HUES48 (cell line): ENCODE results near the gene CDC7.

Experiments used
- H3K27ac ChIP-seq: one replicate; pipeline ENCODE4 v1.7.0; 2013; ENCODE audit warnings: low read depth, low read length, inconsistent platforms
- H3K27me3 ChIP-seq: 2 replicates; pipeline ENCODE4 v1.6.1; 2013; ENCODE audit warnings: mild to moderate bottlenecking, low read length; ENCODE audit not compliant: control insufficient read depth, insufficient read depth
- H3K36me3 ChIP-seq: 2 replicates; pipeline ENCODE4 v1.6.1; 2013; ENCODE audit warnings: low read length; ENCODE audit not compliant: control insufficient read depth, insufficient read depth
- H3K4me1 ChIP-seq: 2 replicates; pipeline ENCODE4 v1.6.1; 2013; ENCODE audit warnings: mild to moderate bottlenecking, low read length; ENCODE audit not compliant: control insufficient read depth, insufficient read depth
- H3K4me3 ChIP-seq: 2 replicates; pipeline ENCODE4 v1.5.1; 2013; ENCODE audit warnings: mild to moderate bottlenecking, low read depth, low read length
- H3K9ac ChIP-seq: 2 replicates; pipeline ENCODE4 v1.6.1; 2013; ENCODE audit warnings: mild to moderate bottlenecking, low read depth, low read length, moderate library complexity
- H3K9me3 ChIP-seq: 2 replicates; pipeline ENCODE4 v1.6.1; 2013; ENCODE audit warnings: low read length; ENCODE audit not compliant: control insufficient read depth, insufficient read depth

CDC7 gene

GRCh38 chr1:91549041-91549735 is 48.5 kb downstream of the CDC7 start:
- Histone ChIP-seq H3K9ac (no peak overlapping the region), H3K4me3 (no peak overlapping the region), H3K36me3 (no peaks in the 10 kb centered on the region), H3K4me1 (no peaks in the 10 kb centered on the region), H3K9me3 (no peaks in the 10 kb centered on the region), H3K27ac (no peak overlapping the region), H3K27me3 (no peaks in the 10 kb centered on the region)

GRCh38 chr1:91550961-91551360 is 50.3 kb downstream of the CDC7 start:
- Histone ChIP-seq H3K27ac (no peak overlapping the region), H3K9ac (no peak overlapping the region), H3K4me1 (0 out of 2 replicates have a peak, but pooled peaks cover 4% of the 10 kb centered on the region), H3K36me3 (no peaks in the 10 kb centered on the region), H3K4me3 (no peak overlapping the region), H3K9me3 (no peaks in the 10 kb centered on the region), H3K27me3 (no peaks in the 10 kb centered on the region)

GRCh38 chr1:91552091-91552490 is 51.4 kb downstream of the CDC7 start:
- H3K9me3 ChIP-seq, result no peaks in the 10 kb centered on the region
- H3K4me1 ChIP-seq, result peaks cover 4% of the 10 kb centered on the region; the same call in 1 of the 2 replicates
- H3K9ac ChIP-seq, result no peak overlapping the region
- H3K4me3 ChIP-seq, result no peak overlapping the region
- H3K36me3 ChIP-seq, result no peaks in the 10 kb centered on the region
- no peak overlapping the region for H3K27ac ChIP-seq
- no peaks in the 10 kb centered on the region for H3K27me3 ChIP-seq

GRCh38 chr1:91552596-91552995 is 51.9 kb downstream of the CDC7 start:
- no peak overlapping the region for H3K4me3 ChIP-seq
- no peak overlapping the region for H3K9ac ChIP-seq
- no peaks in the 10 kb centered on the region for H3K36me3 ChIP-seq
- H3K27ac ChIP-seq, result no peak overlapping the region
- no peaks in the 10 kb centered on the region for H3K27me3 ChIP-seq
- no peaks in the 10 kb centered on the region for H3K9me3 ChIP-seq
- peaks cover 4% of the 10 kb centered on the region; the same call in 1 of the 2 replicates for H3K4me1 ChIP-seq

GRCh38 chr1:91553177-91553591 is 52.5 kb downstream of the CDC7 start:
- H3K36me3 ChIP-seq, result no peaks in the 10 kb centered on the region
- no peak overlapping the region for H3K9ac ChIP-seq
- H3K27me3 ChIP-seq, result no peaks in the 10 kb centered on the region
- no peaks in the 10 kb centered on the region for H3K9me3 ChIP-seq
- H3K4me1 ChIP-seq, result peaks cover 4% of the 10 kb centered on the region; the same call in 1 of the 2 replicates
- H3K4me3 ChIP-seq, result no peak overlapping the region
- H3K27ac ChIP-seq, result no peak overlapping the region

GRCh38 chr1:91555074-91555730 is 54.6 kb downstream of the CDC7 start:
- Histone ChIP-seq H3K4me1 (peaks cover 4% of the 10 kb centered on the region; the same call in 1 of the 2 replicates), H3K27me3 (no peaks in the 10 kb centered on the region), H3K4me3 (no peak overlapping the region), H3K9ac (no peak overlapping the region), H3K9me3 (no peaks in the 10 kb centered on the region), H3K36me3 (no peaks in the 10 kb centered on the region), H3K27ac (no peak overlapping the region)

GRCh38 chr1:91555821-91556531 is 55.3 kb downstream of the CDC7 start:
- Histone ChIP-seq H3K9ac (no peak overlapping the region), H3K9me3 (no peaks in the 10 kb centered on the region), H3K4me3 (no peak overlapping the region), H3K4me1 (peaks cover 4% of the 10 kb centered on the region; the same call in 1 of the 2 replicates), H3K36me3 (no peaks in the 10 kb centered on the region), H3K27ac (no peak overlapping the region), H3K27me3 (no peaks in the 10 kb centered on the region)

GRCh38 chr1:91556556-91556955 is 55.9 kb downstream of the CDC7 start:
- peaks cover 4% of the 10 kb centered on the region; the same call in 1 of the 2 replicates for H3K4me1 ChIP-seq
- no peaks in the 10 kb centered on the region for H3K9me3 ChIP-seq
- H3K9ac ChIP-seq, result no peak overlapping the region
- H3K36me3 ChIP-seq, result no peaks in the 10 kb centered on the region
- H3K4me3 ChIP-seq, result no peak overlapping the region
- H3K27ac ChIP-seq, result no peak overlapping the region
- no peaks in the 10 kb centered on the region for H3K27me3 ChIP-seq

- H3K9ac ChIP-seq, result no peak overlapping the region
- no peak overlapping the region for H3K4me3 ChIP-seq
- H3K27me3 ChIP-seq, result no peaks in the 10 kb centered on the region
- no peaks in the 10 kb centered on the region for H3K36me3 ChIP-seq
- H3K4me1 ChIP-seq, result peaks cover 4% of the 10 kb centered on the region; the same call in 1 of the 2 replicates
- H3K9me3 ChIP-seq, result no peaks in the 10 kb centered on the region
- no peak overlapping the region for H3K27ac ChIP-seq
Measured at GRCh38 chr1:91557039-91557690, 56.5 kb downstream of the CDC7 start.

GRCh38 chr1:91557826-91558225 is 57.2 kb downstream of the CDC7 start:
- Histone ChIP-seq H3K27ac (no peak overlapping the region), H3K36me3 (no peaks in the 10 kb centered on the region), H3K27me3 (no peaks in the 10 kb centered on the region), H3K9me3 (no peaks in the 10 kb centered on the region), H3K9ac (no peak overlapping the region), H3K4me3 (no peak overlapping the region), H3K4me1 (peaks cover 4% of the 10 kb centered on the region; the same call in 1 of the 2 replicates)
